Measurements from ENCODE around the gene SREBF1. TPM values are rescaled to one million over a fixed set of nuclear protein-coding genes. Genes with fewer than 3 reads are reported as not detected.

SREBF1 gene
- total and polyA plus RNA-seq, 2 of the 8 experiments (the other 6 are each of a cell fraction or from before 2014, with no cell fraction given), result 28.6 to 70.8 TPM

GRCh38 chr17:17830269-17830567 is 6.6 kb downstream of the SREBF1 start:
- H3K23ac ChIP-seq (ENCODE audit: insufficient read length), result no peak overlapping the region
- no peak overlapping the region for H2AK5ac ChIP-seq (ENCODE audit: low read depth, low read length)
- no peak overlapping the region for H3K56ac ChIP-seq (replicated peaks; ENCODE audit: insufficient read length, low read depth, low read length)
- no peak overlapping the region for H2BK20ac ChIP-seq (ENCODE audit: low read length)
- H3K27ac ChIP-seq (ENCODE audit: low read depth, low read length), result no peak overlapping the region
- H4K20me1 ChIP-seq (replicated peaks in 1 of 2; ENCODE audit: control insufficient read depth in 1 of 2, insufficient read depth in 2 of 2, low read length in 2 of 2), result peaks cover 36 to 57% of the 10 kb centered on the region in 2 experiments
- no peak overlapping the region for H3K14ac ChIP-seq (ENCODE audit: insufficient read length)
- peaks cover 0 to 14% (median 2%) of the 10 kb centered on the region in 4 experiments; a peak in 6 of 7 replicates for H3K4me1 ChIP-seq (replicated peaks in 1 of 4; ENCODE audit: control insufficient read depth in 3 of 4, insufficient read depth in 4 of 4, low read length in 3 of 4)
- CTCF ChIA-PET (ENCODE audit: partially characterized antibody), result interaction anchor here (0.7 to 3.4 kb wide), 6 partner anchors 10 to 202 kb away, joined by 3 to 14 read pairs (median 6); no protein-coding TSS in a partner anchor
- H3K27me3 ChIP-seq (replicated peaks in 1 of 4; ENCODE audit: control insufficient read depth in 3 of 4, extremely low read depth in 1 of 4, insufficient read depth in 3 of 4, low read length in 3 of 4), result no peaks in the 10 kb centered on the region
- H3K23me2 ChIP-seq (ENCODE audit: low read depth, low read length), result no peaks in the 10 kb centered on the region
- no peak overlapping the region for H4K5ac ChIP-seq (ENCODE audit: insufficient read length, low read depth, low read length)
- H2BK120ac ChIP-seq (replicated peaks; ENCODE audit: low read depth, low read length), result no peak overlapping the region
- H3K9ac ChIP-seq (replicated peaks in 1 of 4; ENCODE audit: extremely low read depth in 1 of 4, low read depth in 3 of 4, low read length in 3 of 4), result no peak overlapping the region
- peaks cover 30% of the 10 kb centered on the region for H3K79me1 ChIP-seq (ENCODE audit: low read depth, low read length)
- FAIRE-seq (no peak), DNase-seq (ENCODE audit: low read depth in 1 of 2, low spot score in 2 of 2) (no peak)
- no peak overlapping the region for H2BK15ac ChIP-seq (ENCODE audit: low read length)
- H3K4ac ChIP-seq (replicated peaks; ENCODE audit: insufficient read length, low read depth, low read length), result no peak overlapping the region
- no peaks in the 10 kb centered on the region for H3K9me3 ChIP-seq (ENCODE audit: insufficient read depth in 2 of 2, low read depth in 1 of 2, low read length in 1 of 2)
- no peak overlapping the region for H4K8ac ChIP-seq (ENCODE audit: extremely low read depth, insufficient read depth, low read length)
- H3K4me3 ChIP-seq (ENCODE audit: extremely low read depth in 1 of 4, insufficient read depth in 2 of 4, low read depth in 3 of 4, low read length in 4 of 4), result no peak overlapping the region
- peaks cover 33 to 88% of the 10 kb centered on the region in 2 experiments for H3K79me2 ChIP-seq (ENCODE audit: control insufficient read depth in 1 of 2, insufficient read depth in 2 of 2, low read length in 2 of 2)
- POLR2A ChIA-PET (ENCODE audit: partially characterized antibody), result interaction anchor here (1.1 to 24.7 kb wide), 6 partner anchors 0 to 75 kb away, joined by 3 to 532 read pairs (median 25); partner anchors contain the start of gene SREBF1
- H2AFZ ChIP-seq (ENCODE audit: low read length), result no peak overlapping the region
- H4K91ac ChIP-seq (replicated peaks; ENCODE audit: insufficient read length, low read length), result no peak overlapping the region
- H3K4me2 ChIP-seq (ENCODE audit: insufficient read depth in 1 of 2, low read depth in 2 of 2, low read length in 2 of 2), result no peak overlapping the region
- no peak overlapping the region for H2BK5ac ChIP-seq (ENCODE audit: low read depth, low read length)
- 95% methylated on average over 2 of the region's 2 CpGs; no CpG with 5 or more reads in 1 of the 2 experiments for WGBS, 2 experiments (ENCODE audit: extremely low coverage in 1 of 2, insufficient coverage in 1 of 2, insufficient read length in 1 of 2, insufficient replicate concordance in 2 of 2, low coverage in 1 of 2, low lambda C conversion rate in 2 of 2, missing lambda C conversion rate in 1 of 2)
- H2BK12ac ChIP-seq (ENCODE audit: low read depth, low read length), result no peak overlapping the region
- peaks cover 0 to 13% (median 1%) of the 10 kb centered on the region in 4 experiments; a peak in 5 of 8 replicates for H3K36me3 ChIP-seq (ENCODE audit: control insufficient read depth in 2 of 4, insufficient read depth in 4 of 4, low read length in 3 of 4)
- H3K18ac ChIP-seq (ENCODE audit: extremely low read depth, low read length), result no peak overlapping the region
- TF ChIP-seq SIX5 (IDR thresholded peaks at IDR 0.05; ENCODE audit: low read depth, low read length) (no peak), BRCA1 (IDR thresholded peaks at IDR 0.05; ENCODE audit: low read depth, low read length) (no peak), SP2 (IDR thresholded peaks at IDR 0.05; ENCODE audit: low read length) (no peak), CTCF (IDR thresholded peaks at IDR 0.05; ENCODE audit: control extremely low read depth in 1 of 3, insufficient read depth in 1 of 3, low read depth in 1 of 3, low read length in 3 of 3) (no peak), RXRA (IDR thresholded peaks at IDR 0.05; ENCODE audit: insufficient read depth, low read depth, low read length) (no peak), SRF (IDR thresholded peaks at IDR 0.05; ENCODE audit: low read depth, low read length) (no peak), PHF8 (conservative IDR thresholded peaks at IDR 0.05; ENCODE audit: low read depth, low read length) (no peak), RAD21 (IDR thresholded peaks at IDR 0.05 in 1 of 2, conservative IDR thresholded peaks at IDR 0.05 in 1 of 2; ENCODE audit: low read depth in 2 of 2, low read length in 2 of 2) (no peak), FOSL1 (IDR thresholded peaks at IDR 0.05; ENCODE audit: insufficient read depth, low read depth, low read length) (no peak), GABPA (IDR thresholded peaks at IDR 0.05; ENCODE audit: borderline replicate concordance, insufficient read depth, low read length) (no peak), NANOG (IDR thresholded peaks at IDR 0.05; ENCODE audit: insufficient read depth, low read depth, low read length, poor library complexity, severe bottlenecking) (no peak)
